Activated CD8-positive, alpha-beta T cell treated with anti-CD3 and anti-CD28 coated beads for 36 hours (primary cell): ENCODE results near the gene LCP1. TPM values are rescaled to one million over a fixed set of nuclear protein-coding genes. Genes with fewer than 3 reads are reported as not detected.
A peak's percentile ranks its signal among the peaks of the same experiment; 100 is the strongest.

ENCODE experiments used
- ATAC-seq: fragments of 200-7000 bp; cut with Tn5 transposase; one replicate; pipeline ENCODE4 v1.10.0; 2021; ENCODE audit warnings: mild to moderate bottlenecking, moderate library complexity
- CTCF ChIA-PET: fragments of 350-600 bp; sonication (Branson Sonifier 250); formaldehyde crosslinking; loops from one replicate; lab custom pipeline; 2021; ENCODE audit warnings: antibody characterized with exemption; lab: Charles Lee
- POLR2A ChIA-PET: fragments of 350-600 bp; sonication (Branson Sonifier 250); formaldehyde crosslinking; loops from one replicate; lab custom pipeline; 2021; ENCODE audit warnings: antibody characterized with exemption; lab: Charles Lee
- DNase-seq: peaks from one replicate; pipeline ENCODE4 v3.0.0-alpha.2; 2020
- H3K27ac Mint-ChIP-seq: one replicate; pipeline ENCODE4 v1.8.0; 2021; ENCODE audit warnings: mild to moderate bottlenecking, mixed read lengths
- H3K27me3 Mint-ChIP-seq: one replicate; pipeline ENCODE4 v1.8.0; 2021; ENCODE audit warnings: mixed read lengths
- H3K36me3 Mint-ChIP-seq: one replicate; pipeline ENCODE4 v1.8.0; 2021; ENCODE audit warnings: low read depth, mixed read lengths
- H3K4me1 Mint-ChIP-seq: one replicate; pipeline ENCODE4 v1.8.0; 2021; ENCODE audit warnings: low read depth, mixed read lengths
- H3K4me3 Mint-ChIP-seq: one replicate; pipeline ENCODE4 v1.8.0; 2021; ENCODE audit warnings: mild to moderate bottlenecking, moderate library complexity, mixed read lengths
- H3K9me3 Mint-ChIP-seq: one replicate; pipeline ENCODE4 v1.8.0; 2021; ENCODE audit warnings: mixed read lengths
- CTCF ChIP-seq: fragments of 200-600 bp; IDR thresholded peaks from one replicate; pipeline ENCODE4 v1.8.0; 2022; ENCODE audit warnings: antibody characterized with exemption, mild to moderate bottlenecking
- intact Hi-C: fragments of 100-400 bp; cut with micrococcal nuclease; formaldehyde crosslinking; loops from one replicate; pipeline ENCODE4 v1.10.0; 2022
- total RNA-seq, 2 experiments: library from RNA; stranded (reverse); gene quantifications; one replicate each; pipeline ENCODE4 v1.2.3, GENCODE V29; 2021

Gene LCP1
- total RNA-seq, 2 experiments from 2014 or later, result 1,014 to 1,019 TPM

GRCh38 chr13:46082324-46082723 is 99.7 kb downstream of the LCP1 start:
- no peak for TF ChIP-seq CTCF
- H3K4me1 Mint-ChIP-seq, result peaks cover 16% of the 10 kb centered on the region

GRCh38 chr13:46079770-46080169 is 102.2 kb downstream of the LCP1 start:
- ChIA-PET POLR2A (no interaction called here), CTCF (interaction anchor here (2.0 kb wide), 1 partner anchor 70 kb away, joined by 4 read pairs; no protein-coding TSS in a partner anchor)
- DNase-seq (no peak), ATAC-seq (peak; percentile 60)
- Mint-ChIP-seq H3K4me1 (peaks cover 16% of the 10 kb centered on the region), H3K4me3 (no peak overlapping the region), H3K27ac (no peak overlapping the region), H3K27me3 (no peaks in the 10 kb centered on the region), H3K9me3 (no peaks in the 10 kb centered on the region), H3K36me3 (no peaks in the 10 kb centered on the region)
- no peak for TF ChIP-seq CTCF
- intact Hi-C loops, result no loop called here

More at GRCh38 chr13:46082324-46082723, 99.7 kb downstream of the LCP1 start:
- H3K27me3 Mint-ChIP-seq, result no peaks in the 10 kb centered on the region
- H3K36me3 Mint-ChIP-seq, result no peaks in the 10 kb centered on the region
- no peak for ATAC-seq
- ChIA-PET POLR2A (interaction anchor here (0.7 to 1.0 kb wide), 2 partner anchors 11 to 35 kb away, joined by 3 read pairs; no protein-coding TSS in a partner anchor), CTCF (interaction anchor here (1.1 to 1.3 kb wide), 2 partner anchors 10 to 458 kb away, joined by 3 to 4 read pairs; no protein-coding TSS in a partner anchor)
- H3K4me3 Mint-ChIP-seq, result no peak overlapping the region
- H3K27ac Mint-ChIP-seq, result no peak overlapping the region
- no peaks in the 10 kb centered on the region for H3K9me3 Mint-ChIP-seq
- intact Hi-C loops, result no loop called here
- DNase-seq, result no peak

- Mint-ChIP-seq H3K27ac (no peak overlapping the region), H3K4me3 (no peak overlapping the region), H3K36me3 (no peaks in the 10 kb centered on the region), H3K4me1 (peaks cover 16% of the 10 kb centered on the region), H3K27me3 (no peaks in the 10 kb centered on the region), H3K9me3 (no peaks in the 10 kb centered on the region)
- no peak for DNase-seq
- ChIA-PET POLR2A (no interaction called here), CTCF (interaction anchor here (0.9 kb wide), 1 partner anchor 44 kb away, joined by 3 read pairs; no protein-coding TSS in a partner anchor)
- no peak for TF ChIP-seq CTCF
- intact Hi-C loops, result no loop called here
- no peak for ATAC-seq
Measured at GRCh38 chr13:46077265-46077664, 104.7 kb downstream of the LCP1 start.

- ChIA-PET CTCF (interaction anchor here (0.9 kb wide), 1 partner anchor 44 kb away, joined by 3 read pairs; no protein-coding TSS in a partner anchor), POLR2A (no interaction called here)
- H3K27ac Mint-ChIP-seq, result no peak overlapping the region
- peaks cover 16% of the 10 kb centered on the region for H3K4me1 Mint-ChIP-seq
- no peak overlapping the region for H3K4me3 Mint-ChIP-seq
- no peaks in the 10 kb centered on the region for H3K9me3 Mint-ChIP-seq
- intact Hi-C loops, result no loop called here
- H3K27me3 Mint-ChIP-seq, result no peaks in the 10 kb centered on the region
- no peak for TF ChIP-seq CTCF
- H3K36me3 Mint-ChIP-seq, result no peaks in the 10 kb centered on the region
- DNase-seq (no peak), ATAC-seq (no peak)
Measured at GRCh38 chr13:46076827-46077226, 105.2 kb downstream of the LCP1 start.

Other genes starting within 250 kb of the LCP1 start
- 10 to 100 TPM; 40.1 to 41.8 TPM for gene ZC3H13, start 129.4 kb downstream of the LCP1 start, total RNA-seq
- gene CPB2, start 77.1 kb downstream of the LCP1 start, total RNA-seq, result not detected
- gene LRRC63, start 29.8 kb upstream of the LCP1 start, total RNA-seq, result under 1 TPM; 0.47 to 0.59 TPM
- gene RUBCNL, start 205.1 kb upstream of the LCP1 start, total RNA-seq, result under 1 TPM; 0.36 to 0.74 TPM